Measurements from ENCODE around the gene STAC3.

Gene STAC3

GRCh38 chr12:57263096-57263495 is 12.1 kb upstream of the STAC3 start:
- TF ChIP-seq ZNF274 (IDR thresholded peaks at IDR 0.05; ENCODE audit: low read depth, low read length): no peak
- H3K4me3 ChIP-seq (ENCODE audit: low read length): no peak overlapping the region

GRCh38 chr12:57262126-57262822 is 11.3 kb upstream of the STAC3 start:
- no peak for TF ChIP-seq ZNF274 (IDR thresholded peaks at IDR 0.05; ENCODE audit: low read depth, low read length)

GRCh38 chr12:57261428-57261865 is 10.5 kb upstream of the STAC3 start:
- TF ChIP-seq ZNF274 (IDR thresholded peaks at IDR 0.05; ENCODE audit: low read depth, low read length): no peak
- no peak overlapping the region for H3K4me3 ChIP-seq (ENCODE audit: low read length)

More at GRCh38 chr12:57262126-57262822, 11.3 kb upstream of the STAC3 start:
- H3K4me3 ChIP-seq (ENCODE audit: low read length): no peak overlapping the region

- H3K4me3 ChIP-seq (ENCODE audit: low read length): no peak overlapping the region
- no peak for TF ChIP-seq ZNF274 (IDR thresholded peaks at IDR 0.05; ENCODE audit: low read depth, low read length)
Measured at GRCh38 chr12:57260366-57260765, 9.4 kb upstream of the STAC3 start.

GRCh38 chr12:57258977-57259970 is 8.3 kb upstream of the STAC3 start:
- no peak overlapping the region for H3K4me3 ChIP-seq (ENCODE audit: low read length)
- no peak for TF ChIP-seq ZNF274 (IDR thresholded peaks at IDR 0.05; ENCODE audit: low read depth, low read length)

GRCh38 chr12:57255916-57256315 is 4.9 kb upstream of the STAC3 start:
- TF ChIP-seq ZNF274 (IDR thresholded peaks at IDR 0.05; ENCODE audit: low read depth, low read length): no peak
- no peak overlapping the region for H3K4me3 ChIP-seq (ENCODE audit: low read length)

GRCh38 chr12:57254506-57255280 is 3.7 kb upstream of the STAC3 start:
- no peak for TF ChIP-seq ZNF274 (IDR thresholded peaks at IDR 0.05; ENCODE audit: low read depth, low read length)

GRCh38 chr12:57250541-57250940 is 446 bp downstream of the STAC3 start:
- TF ChIP-seq ZNF274 (IDR thresholded peaks at IDR 0.05; ENCODE audit: low read depth, low read length): no peak
- H3K4me3 ChIP-seq (ENCODE audit: low read length): no peak overlapping the region

More at GRCh38 chr12:57254506-57255280, 3.7 kb upstream of the STAC3 start:
- H3K4me3 ChIP-seq (ENCODE audit: low read length): no peak overlapping the region

GRCh38 chr12:57248934-57249742 is 1.8 kb downstream of the STAC3 start:
- TF ChIP-seq ZNF274 (IDR thresholded peaks at IDR 0.05; ENCODE audit: low read depth, low read length): no peak
- H3K4me3 ChIP-seq (ENCODE audit: low read length): peak overlapping the region; percentile 28; the same call in 1 of the 2 replicates

GRCh38 chr12:57247041-57247440 is 3.9 kb downstream of the STAC3 start:
- no peak for TF ChIP-seq ZNF274 (IDR thresholded peaks at IDR 0.05; ENCODE audit: low read depth, low read length)
- no peak overlapping the region for H3K4me3 ChIP-seq (ENCODE audit: low read length)

- no peak for TF ChIP-seq ZNF274 (IDR thresholded peaks at IDR 0.05; ENCODE audit: low read depth, low read length)
- no peak overlapping the region for H3K4me3 ChIP-seq (ENCODE audit: low read length)
Measured at GRCh38 chr12:57244312-57244696, 6.7 kb downstream of the STAC3 start.

- peak overlapping the region; percentile 32; the same call in 1 of the 2 replicates for H3K4me3 ChIP-seq (ENCODE audit: low read length)
- no peak for TF ChIP-seq ZNF274 (IDR thresholded peaks at IDR 0.05; ENCODE audit: low read depth, low read length)
Measured at GRCh38 chr12:57243521-57244311, 7.3 kb downstream of the STAC3 start.
